Measurements from ENCODE around the gene LRRC8C.
"Not testable (repeated sequence)": the region's sequence is repeated elsewhere in the genome, so short reads cannot be mapped to it uniquely, and the experiment has no call there.

LRRC8C gene

GRCh38 chr1:89607586-89608318 is 25.2 kb upstream of the LRRC8C start:
- DNase-seq (ENCODE audit: low spot score) = no peak

- no peak for DNase-seq (ENCODE audit: low spot score)
Observed at GRCh38 chr1:89608319-89608983, 24.5 kb upstream of the LRRC8C start.

DNA sequence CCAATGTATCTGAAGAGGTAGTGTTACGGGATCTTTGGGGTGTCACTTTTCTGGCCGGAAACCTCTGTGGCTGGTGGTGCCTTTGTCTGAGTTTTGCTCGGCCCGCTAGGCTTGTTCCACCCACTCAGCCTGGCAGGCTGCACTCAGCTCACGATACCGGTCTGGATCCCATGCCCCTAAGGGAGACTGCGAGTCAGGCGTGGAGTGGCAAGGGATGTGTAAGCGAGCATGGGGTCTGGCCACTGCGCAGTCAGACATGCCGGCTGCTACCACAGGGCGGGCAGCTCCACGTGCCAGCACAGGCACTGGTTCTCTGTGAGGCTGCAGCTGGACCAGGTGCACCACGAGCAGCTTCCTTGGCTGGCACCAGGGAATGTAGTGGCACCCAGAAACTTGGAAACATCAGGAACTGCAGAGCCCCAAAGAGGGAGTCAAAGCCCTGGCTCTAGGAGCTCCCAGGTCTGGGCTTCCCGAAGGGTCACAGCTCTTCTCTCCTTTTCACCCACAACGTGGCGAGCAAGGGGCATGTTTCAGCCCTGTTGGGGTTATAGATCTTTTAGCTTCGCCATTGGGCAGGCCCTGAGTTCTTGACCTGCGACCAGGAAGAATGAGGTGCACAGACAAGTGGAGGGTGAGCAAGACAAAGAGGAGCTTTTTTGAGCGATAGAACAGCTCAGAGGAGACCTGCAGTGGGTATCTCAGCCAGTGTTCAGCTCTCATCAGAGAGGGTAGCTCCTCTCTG is 23.8 kb upstream of the LRRC8C start:
- no peak for DNase-seq (ENCODE audit: low spot score)

GRCh38 chr1:89609781-89610456 is 23.0 kb upstream of the LRRC8C start:
- no peak for DNase-seq (ENCODE audit: low spot score)

DNA sequence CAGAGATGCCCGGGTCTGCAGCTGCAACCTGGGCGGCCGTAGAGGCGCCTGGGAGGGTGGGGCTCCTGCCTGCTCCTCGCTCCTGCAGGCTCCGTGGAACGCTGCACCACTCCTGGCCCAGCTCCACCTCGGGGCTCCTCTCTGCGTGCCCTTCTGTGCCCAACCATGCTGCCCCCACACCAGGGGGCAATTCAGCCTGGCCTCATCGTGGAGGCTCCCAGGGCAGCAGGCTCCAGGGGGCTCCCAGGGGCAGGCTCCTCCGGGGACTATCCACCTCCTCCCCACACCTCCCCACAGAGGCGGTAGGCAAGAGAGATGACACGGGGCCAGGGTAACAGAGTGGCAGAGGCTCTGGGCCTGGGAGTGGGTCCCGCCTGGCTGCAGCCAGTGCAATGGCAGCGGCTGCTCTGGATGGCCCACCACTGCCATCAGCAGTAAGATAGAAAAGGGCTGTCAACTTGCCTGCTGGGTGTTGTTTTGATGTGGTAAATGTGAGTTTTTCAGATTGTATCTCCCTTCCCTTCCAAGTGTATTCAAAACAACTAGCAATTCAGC is 22.4 kb upstream of the LRRC8C start:
- no peak for DNase-seq (ENCODE audit: low spot score)

GRCh38 chr1:89611721-89612120 is 21.2 kb upstream of the LRRC8C start:
- DNase-seq (ENCODE audit: low spot score) = no peak

- DNase-seq (ENCODE audit: low spot score) = no peak
Observed at GRCh38 chr1:89613928-89614327, 19.0 kb upstream of the LRRC8C start.

- peak; percentile 13 for DNase-seq (ENCODE audit: low spot score)
Observed at GRCh38 chr1:89615676-89616598, 17.0 kb upstream of the LRRC8C start.

GRCh38 chr1:89616844-89617627 is 15.9 kb upstream of the LRRC8C start:
- no peak for DNase-seq (ENCODE audit: low spot score)

DNA sequence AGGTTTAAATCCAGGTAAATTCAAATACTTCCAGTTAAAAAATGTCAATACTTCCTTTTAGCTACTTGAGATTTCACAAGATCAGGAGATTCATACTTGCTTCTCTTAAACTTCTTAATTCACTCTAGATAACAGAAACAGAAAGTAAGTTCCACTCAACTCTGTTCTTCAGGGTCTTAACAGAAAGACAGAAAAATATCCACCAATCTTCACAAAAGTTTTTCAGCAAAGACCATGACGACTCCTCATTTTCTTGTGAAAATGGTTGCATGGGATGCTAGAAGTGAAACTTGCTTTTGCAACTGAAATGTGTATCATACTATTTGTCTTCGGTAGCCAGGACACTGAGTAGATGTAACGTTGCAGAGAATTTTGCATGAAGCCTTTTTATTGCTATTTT is 12.3 kb upstream of the LRRC8C start:
- DNase-seq (ENCODE audit: low spot score) = no peak

- no peak for DNase-seq (ENCODE audit: low spot score)
Observed at GRCh38 chr1:89622895-89623294, 10.0 kb upstream of the LRRC8C start.

- DNase-seq (ENCODE audit: low spot score) = no peak
Observed at GRCh38 chr1:89624314-89624713, 8.6 kb upstream of the LRRC8C start.

DNA sequence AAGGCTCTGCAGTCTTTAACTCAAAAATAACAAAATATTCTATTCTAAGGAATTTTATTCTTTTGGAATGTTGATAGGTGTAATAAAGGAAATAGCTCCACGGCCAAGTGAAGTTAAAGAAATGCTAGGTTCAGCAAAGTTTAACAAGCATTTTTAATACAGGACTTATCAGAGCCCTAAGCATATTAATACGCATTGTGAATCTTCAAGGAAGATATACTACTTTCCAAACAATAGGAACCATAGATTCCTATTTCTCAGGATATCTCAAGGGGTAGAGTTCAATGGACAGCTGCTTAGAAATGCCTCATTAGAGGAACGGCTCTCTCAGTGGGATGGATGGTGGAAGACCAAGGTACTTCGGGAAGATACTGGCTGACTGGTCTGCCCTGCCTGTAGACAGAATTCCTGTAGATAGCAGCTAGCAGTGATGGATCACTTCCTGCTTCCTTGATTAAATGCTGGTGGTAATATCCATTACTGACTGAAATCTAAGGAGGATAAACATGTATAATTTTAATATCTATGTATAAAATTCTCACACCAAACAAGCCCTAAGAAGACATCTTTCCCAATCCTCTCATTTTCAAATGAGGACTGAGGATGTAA is 8.1 kb upstream of the LRRC8C start:
- DNase-seq (ENCODE audit: low spot score) = no peak

- no peak for DNase-seq (ENCODE audit: low spot score)
Observed at GRCh38 chr1:89627596-89627962, 5.3 kb upstream of the LRRC8C start.

DNA sequence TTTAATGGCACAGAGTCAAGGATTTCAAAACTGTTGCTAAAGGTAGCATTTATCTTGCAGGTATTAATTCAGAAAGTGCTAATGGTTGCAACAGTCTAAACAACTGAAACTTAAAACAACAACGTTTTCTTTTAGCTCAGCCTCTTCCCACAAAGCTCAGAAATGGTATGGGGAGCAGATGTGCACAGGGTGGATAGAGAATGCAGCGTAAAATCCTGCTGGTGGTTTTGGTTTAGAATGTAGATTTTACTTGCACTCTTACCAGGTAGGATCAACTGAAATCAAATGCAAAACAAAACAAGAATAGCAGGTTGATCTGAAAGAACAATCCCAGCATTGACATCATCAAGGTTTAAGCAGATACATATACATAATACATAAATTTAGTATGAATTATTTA is 3.8 kb upstream of the LRRC8C start:
- no peak for DNase-seq (ENCODE audit: low spot score)

- not testable (repeated sequence) for DNase-seq (ENCODE audit: low spot score)
Observed at GRCh38 chr1:89629600-89629999, 3.3 kb upstream of the LRRC8C start.

GRCh38 chr1:89630048-89630447 is 2.9 kb upstream of the LRRC8C start:
- DNase-seq (ENCODE audit: low spot score) = no peak

- no peak for DNase-seq (ENCODE audit: low spot score)
Observed at GRCh38 chr1:89631816-89632656, 884 bp upstream of the LRRC8C start.

GRCh38 chr1:89633248-89633799 is 404 bp downstream of the LRRC8C start:
- peak; percentile 35 for DNase-seq (ENCODE audit: low spot score)
